Keratinocyte (primary cell): ENCODE data around the gene SETX. TPM values are rescaled to one million over a fixed set of nuclear protein-coding genes. Genes with fewer than 3 reads are reported as not detected.

Experiments used
- DNase-seq: peaks from one replicate; pipeline ENCODE4 v3.0.0-alpha.2; 2011; ENCODE audit warnings: low read depth, missing footprints, low spot score
- FAIRE-seq: peaks from 2 replicates; lab custom pipeline; 2011; peaks lifted over from hg19 to GRCh38; lab: Jason Lieb, UNC
- H2AFZ ChIP-seq: 2 replicates; pipeline ENCODE4 v1.6.0; 2012; ENCODE audit warnings: low read length, control low read depth, inconsistent platforms; ENCODE audit not compliant: control insufficient read depth
- H3K27ac ChIP-seq: 2 replicates; pipeline ENCODE4 v1.5.1; 2011; ENCODE audit warnings: low read length; ENCODE audit not compliant: control insufficient read depth, insufficient read depth
- H3K27me3 ChIP-seq: 3 replicates; pipeline ENCODE4 v1.6.0; 2011; ENCODE audit warnings: low read length; ENCODE audit not compliant: control insufficient read depth, insufficient read depth; ENCODE audit errors: extremely low read depth
- H3K36me3 ChIP-seq, 2 experiments: 2 replicates in 1 of 2; 3 replicates in 1 of 2; pipeline ENCODE4 v1.5.1; 2011; ENCODE audit warnings: low read length in 2 of 2, mild to moderate bottlenecking in 1 of 2; ENCODE audit not compliant: control insufficient read depth in 2 of 2, insufficient read depth in 2 of 2; ENCODE audit errors: extremely low read depth in 1 of 2
- H3K4me1 ChIP-seq: 3 replicates; pipeline ENCODE4 v1.5.1; 2011; ENCODE audit warnings: low read length; ENCODE audit not compliant: control insufficient read depth, insufficient read depth; ENCODE audit errors: extremely low read depth
- H3K4me2 ChIP-seq: 3 replicates; pipeline ENCODE4 v1.6.0; 2011; ENCODE audit warnings: low read depth, low read length; ENCODE audit not compliant: control insufficient read depth, insufficient read depth; ENCODE audit errors: extremely low read depth
- H3K4me3 ChIP-seq, 3 experiments: fragments of 200-600 bp in 1 of 3; sonication (generic) in 1 of 3; 2 replicates in 2 of 3; 3 replicates in 1 of 3; pipeline ENCODE4 v1.5.1; 2011 to 2016; ENCODE audit warnings: low read length in 3 of 3, mild to moderate bottlenecking in 3 of 3, control low read depth in 2 of 3, inconsistent platforms in 1 of 3, low read depth in 1 of 3, mixed read lengths in 1 of 3, mixed run types in 1 of 3, moderate library complexity in 1 of 3; ENCODE audit not compliant: control insufficient read depth in 2 of 3, insufficient read depth in 2 of 3; ENCODE audit errors: extremely low read depth in 1 of 3
- H3K79me2 ChIP-seq: 2 replicates; pipeline ENCODE4 v1.6.0; 2012; ENCODE audit warnings: low read length; ENCODE audit not compliant: control insufficient read depth, insufficient read depth
- H3K9ac ChIP-seq: 3 replicates; pipeline ENCODE4 v1.6.0; 2011; ENCODE audit warnings: low read length; ENCODE audit not compliant: control insufficient read depth, insufficient read depth; ENCODE audit errors: extremely low read depth
- H3K9me1 ChIP-seq: 3 replicates; pipeline ENCODE4 v1.6.0; 2011; ENCODE audit warnings: low read length; ENCODE audit not compliant: control insufficient read depth, insufficient read depth; ENCODE audit errors: extremely low read depth
- H3K9me3 ChIP-seq: 2 replicates; pipeline ENCODE4 v1.5.1; 2012; ENCODE audit warnings: low read depth, low read length; ENCODE audit not compliant: control insufficient read depth
- H4K20me1 ChIP-seq: 3 replicates; pipeline ENCODE4 v1.6.0; 2011; ENCODE audit warnings: low read length; ENCODE audit not compliant: control insufficient read depth, insufficient read depth; ENCODE audit errors: extremely low read depth
- CTCF ChIP-seq, 3 experiments: IDR thresholded peaks in 1 of 3; conservative IDR thresholded peaks in 1 of 3; optimal IDR thresholded peaks in 1 of 3; 2 replicates in 2 of 3; 3 replicates in 1 of 3; pipeline versions ENCODE3 to v1.5.1; 2011; ENCODE audit warnings: low read length in 3 of 3, mild to moderate bottlenecking in 3 of 3, moderate library complexity in 2 of 3, control low read depth in 1 of 3, inconsistent platforms in 1 of 3; ENCODE audit not compliant: insufficient read depth in 2 of 3; ENCODE audit errors: extremely low read depth in 1 of 3
- EZH2 ChIP-seq: IDR thresholded peaks from one replicate; pipeline ENCODE4 v1.6.1; 2012; ENCODE audit warnings: inconsistent platforms, mild to moderate bottlenecking, low read length, moderate library complexity
- dilution Hi-C: fragments of 300-500 bp; cut with MboI; formaldehyde crosslinking; loops from one replicate; pipeline ENCODE4 v1.7.0; 2020; ENCODE audit warnings: low sequenced_read_pairs; ENCODE audit not compliant: extremely low pct_ligation_motif_present
- polyA plus RNA-seq, 5 experiments: library from polyadenylated mRNA; depleted of rRNA in 3 of 5; stranded (reverse) in 3 of 5; stranded (forward) in 1 of 5; unstranded in 1 of 5; fragments of >200 nt; gene quantifications; 1 replicate in 1 of 5; 2 replicates in 3 of 5; 3 replicates in 1 of 5; pipeline versions ENCODE4 v1.2.1 to v1.2.3, GENCODE V29; 2011 to 2012; ENCODE audit warnings: missing spikeins in 2 of 5, low read depth in 1 of 5, low replicate concordance in 1 of 5

The SETX gene
- polyA plus RNA-seq, 1 donor (not counting 4 experiments of a cell fraction or from before 2014, with no cell fraction given) = 23.8 TPM

GRCh38 chr9:132372177-132373095 is 17.6 kb upstream of the SETX start:
- DNase-seq = no peak
- no peak overlapping the region for H3K27ac ChIP-seq

GRCh38 chr9:132370592-132370991 is 15.8 kb upstream of the SETX start:
- no peaks in the 10 kb centered on the region for H4K20me1 ChIP-seq
- no peaks in the 10 kb centered on the region for H3K27me3 ChIP-seq

More at GRCh38 chr9:132372177-132373095, 17.6 kb upstream of the SETX start:
- H3K27me3 ChIP-seq = no peaks in the 10 kb centered on the region
- TF ChIP-seq CTCF (optimal IDR thresholded peaks at IDR 0.05 in 1 of 3, IDR thresholded peaks at IDR 0.05 in 1 of 3, conservative IDR thresholded peaks at IDR 0.05 in 1 of 3; ENCODE audit: extremely low read depth in 1 of 3, insufficient read depth in 2 of 3, low read length in 3 of 3) (no peak), EZH2 (no peak)
- peaks cover 8 to 11% of the 10 kb centered on the region in 2 experiments for H3K36me3 ChIP-seq
- H3K4me1 ChIP-seq = no peaks in the 10 kb centered on the region
- H3K79me2 ChIP-seq = no peaks in the 10 kb centered on the region
- no peak overlapping the region for H3K9ac ChIP-seq
- H3K9me1 ChIP-seq = no peaks in the 10 kb centered on the region
- H3K4me3 ChIP-seq = no peak overlapping the region
- no peaks in the 10 kb centered on the region for H3K9me3 ChIP-seq
- no peak for FAIRE-seq
- dilution Hi-C loops = no loop called here
- no peak overlapping the region for H3K4me2 ChIP-seq
- no peaks in the 10 kb centered on the region for H4K20me1 ChIP-seq
- peak overlapping the region; percentile 60 for H2AFZ ChIP-seq

More at GRCh38 chr9:132370592-132370991, 15.8 kb upstream of the SETX start:
- H3K4me3 ChIP-seq = no peak overlapping the region
- no peaks in the 10 kb centered on the region for H3K36me3 ChIP-seq
- H3K9me3 ChIP-seq = no peaks in the 10 kb centered on the region
- no peaks in the 10 kb centered on the region for H3K4me1 ChIP-seq
- TF ChIP-seq CTCF (optimal IDR thresholded peaks at IDR 0.05 in 1 of 3, IDR thresholded peaks at IDR 0.05 in 1 of 3, conservative IDR thresholded peaks at IDR 0.05 in 1 of 3; ENCODE audit: extremely low read depth in 1 of 3, insufficient read depth in 2 of 3, low read length in 3 of 3) (no peak), EZH2 (no peak)
- no peaks in the 10 kb centered on the region for H3K9me1 ChIP-seq
- no peak overlapping the region for H3K27ac ChIP-seq
- H3K9ac ChIP-seq = no peak overlapping the region
- no peak overlapping the region for H2AFZ ChIP-seq
- no peak for DNase-seq
- no peak for FAIRE-seq
- no peak overlapping the region for H3K4me2 ChIP-seq
- dilution Hi-C loops = no loop called here
- H3K79me2 ChIP-seq = no peaks in the 10 kb centered on the region
